DMS53 (cell line): ENCODE measurements around the gene NRF1.

Experiments used
- DNase-seq: peaks from one replicate; lab custom pipeline; 2025; lab: John Stamatoyannopoulos, UW

Gene NRF1

GRCh38 chr7:129804111-129804889 is 192.8 kb downstream of the NRF1 start:
- DNase-seq, result no peak

- no peak for DNase-seq
Measured at GRCh38 chr7:129804890-129805719, 193.6 kb downstream of the NRF1 start.
